HG02884 (cell line): ENCODE measurements around the gene SRRT.
A peak's percentile ranks its signal among the peaks of the same experiment; 100 is the strongest.
"Not testable (repeated sequence)": the region's sequence is repeated elsewhere in the genome, so short reads cannot be mapped to it uniquely, and the experiment has no call there.

Source experiments
- ATAC-seq: cut with Tn5 transposase; IDR thresholded peaks from one replicate; pipeline ENCODE4 v1.9.1; 2021; ENCODE audit warnings: mild to moderate bottlenecking, moderate library complexity; ENCODE audit not compliant: unreplicated experiment

Gene SRRT

GRCh38 chr7:100854899-100855298 lies 20.0 kb upstream of the SRRT start:
- not testable (repeated sequence) for ATAC-seq

DNA sequence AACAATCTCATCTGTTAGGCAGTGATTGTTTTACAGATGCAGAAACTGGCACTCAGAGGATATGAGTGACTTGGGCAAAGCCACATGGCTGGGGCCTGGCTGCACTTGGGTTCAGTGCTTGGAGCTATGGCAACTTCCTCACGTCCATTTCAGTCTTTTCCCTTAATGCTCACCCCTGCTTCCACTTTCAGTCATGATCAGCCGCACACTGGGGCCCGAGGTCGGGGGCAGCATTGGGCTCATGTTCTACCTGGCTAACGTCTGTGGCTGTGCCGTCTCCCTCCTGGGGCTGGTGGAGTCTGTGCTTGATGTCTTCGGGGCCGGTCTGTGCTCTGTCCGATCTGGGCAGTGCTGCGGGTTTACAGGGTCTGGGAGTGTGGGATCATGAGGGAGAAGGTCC lies 19.4 kb upstream of the SRRT start:
- no peak for ATAC-seq

DNA sequence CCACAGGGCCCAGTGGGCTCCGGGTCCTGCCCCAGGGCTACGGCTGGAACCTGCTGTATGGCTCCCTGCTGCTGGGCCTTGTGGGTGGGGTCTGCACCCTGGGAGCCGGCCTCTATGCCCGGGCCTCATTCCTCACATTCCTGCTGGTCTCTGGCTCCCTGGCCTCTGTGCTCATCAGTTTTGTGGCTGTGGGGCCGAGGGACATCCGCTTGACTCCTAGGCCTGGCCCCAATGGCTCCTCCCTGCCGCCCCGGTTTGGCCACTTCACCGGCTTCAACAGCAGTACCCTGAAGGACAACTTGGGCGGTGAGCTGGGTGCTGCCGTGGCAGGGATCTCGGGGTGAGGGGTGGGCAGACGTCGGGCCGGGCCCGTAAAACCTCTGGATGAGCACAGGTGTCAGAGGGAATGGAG lies 18.0 kb upstream of the SRRT start:
- ATAC-seq, result no peak

- no peak for ATAC-seq
Measured at GRCh38 chr7:100859856-100860255, 15.0 kb upstream of the SRRT start.

GRCh38 chr7:100860702-100861615 lies 13.9 kb upstream of the SRRT start:
- no peak for ATAC-seq

DNA sequence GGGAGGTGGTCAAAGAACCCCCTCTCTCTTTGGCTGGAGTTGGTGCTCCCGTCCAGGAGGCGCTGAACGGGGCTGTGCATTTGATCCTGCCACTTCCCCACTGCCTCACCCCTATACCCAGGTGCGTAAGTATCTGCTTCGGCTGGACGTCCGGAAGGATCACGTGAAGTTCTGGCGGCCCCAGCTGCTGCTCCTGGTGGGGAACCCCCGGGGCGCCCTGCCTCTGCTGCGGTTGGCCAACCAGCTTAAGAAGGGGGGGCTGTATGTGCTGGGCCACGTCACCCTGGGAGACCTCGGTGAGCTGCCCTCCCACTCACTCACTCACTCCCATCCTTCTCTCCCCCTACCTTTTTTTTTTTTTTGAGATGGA lies 13.3 kb upstream of the SRRT start:
- ATAC-seq, result no peak

DNA sequence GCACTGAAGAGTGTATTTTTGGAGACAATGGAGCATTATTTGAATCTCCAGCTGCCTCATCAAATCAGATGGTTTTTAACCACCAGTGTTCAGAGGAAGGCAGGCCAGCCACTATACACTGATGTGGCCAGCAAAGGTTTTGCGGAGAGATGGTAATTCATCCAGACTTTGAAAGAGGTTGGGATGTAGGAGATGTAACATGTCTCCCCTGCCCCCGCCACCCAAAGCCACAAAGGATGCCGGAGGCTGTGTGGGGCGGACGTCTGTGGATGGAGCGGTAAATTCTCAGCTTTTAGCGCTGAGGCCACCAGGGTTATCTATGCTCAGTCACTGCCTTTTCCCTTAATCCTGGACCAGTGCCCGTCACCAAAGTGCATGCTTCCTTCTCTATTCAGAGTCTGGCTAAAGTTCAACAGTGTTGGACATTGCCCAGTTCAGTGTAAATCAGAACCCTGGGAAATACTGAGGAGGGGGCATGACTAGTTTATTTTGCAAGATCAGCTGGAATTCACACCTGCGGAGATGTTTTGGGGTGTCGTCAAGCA lies 11.4 kb upstream of the SRRT start:
- no peak for ATAC-seq

DNA sequence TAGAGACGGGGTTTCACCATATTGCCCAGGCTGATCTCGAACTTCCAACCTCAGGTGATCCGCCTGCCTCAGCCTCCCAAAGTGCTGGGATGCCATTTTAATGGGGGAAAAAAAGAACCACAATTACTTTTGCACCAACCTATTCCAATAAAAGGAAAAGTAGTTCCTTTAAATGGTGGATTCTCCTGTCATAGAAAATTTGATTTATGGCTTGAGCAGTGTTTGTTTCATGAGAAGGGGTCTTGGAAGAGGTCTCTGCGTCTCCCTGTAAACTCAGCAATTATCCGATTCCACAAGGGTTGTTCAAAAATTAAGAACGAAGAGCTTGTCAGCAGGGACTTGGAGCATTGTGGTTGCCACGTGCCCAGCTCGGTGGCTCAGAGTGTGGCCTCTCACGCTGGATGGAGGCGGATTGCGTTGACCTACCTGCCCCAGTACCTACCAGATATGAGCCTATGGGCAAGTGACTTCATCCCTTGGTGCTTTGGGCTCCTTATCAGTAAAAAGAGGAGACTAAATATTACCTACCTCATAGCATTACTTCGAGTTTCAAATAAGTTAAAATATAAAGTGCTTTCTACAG lies 10.5 kb upstream of the SRRT start:
- ATAC-seq, result no peak

DNA sequence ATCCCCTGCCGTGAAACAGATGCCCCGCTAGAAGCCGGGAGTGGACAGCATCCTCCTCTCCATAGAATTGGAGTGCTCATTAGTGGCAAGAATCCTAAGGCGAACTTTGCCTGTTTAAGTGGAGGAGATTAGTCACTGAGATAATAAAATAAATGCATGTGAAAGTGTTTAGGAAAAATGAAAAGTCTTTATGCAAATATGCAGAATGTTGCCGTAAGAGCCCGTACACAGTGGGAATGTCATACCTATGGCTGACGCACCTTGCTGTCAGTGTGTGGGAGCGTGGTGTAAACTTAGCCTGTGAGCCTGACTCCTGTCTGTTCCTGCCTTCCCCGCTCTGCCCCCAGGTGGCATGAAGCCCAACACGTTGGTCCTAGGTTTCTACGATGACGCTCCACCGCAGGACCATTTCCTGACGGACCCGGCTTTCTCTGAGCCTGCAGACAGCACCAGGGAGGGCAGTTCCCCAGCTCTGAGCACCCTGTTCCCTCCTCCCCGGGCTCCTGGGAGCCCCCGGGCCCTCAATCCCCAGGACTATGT lies 9.5 kb upstream of the SRRT start:
- no peak for ATAC-seq

DNA sequence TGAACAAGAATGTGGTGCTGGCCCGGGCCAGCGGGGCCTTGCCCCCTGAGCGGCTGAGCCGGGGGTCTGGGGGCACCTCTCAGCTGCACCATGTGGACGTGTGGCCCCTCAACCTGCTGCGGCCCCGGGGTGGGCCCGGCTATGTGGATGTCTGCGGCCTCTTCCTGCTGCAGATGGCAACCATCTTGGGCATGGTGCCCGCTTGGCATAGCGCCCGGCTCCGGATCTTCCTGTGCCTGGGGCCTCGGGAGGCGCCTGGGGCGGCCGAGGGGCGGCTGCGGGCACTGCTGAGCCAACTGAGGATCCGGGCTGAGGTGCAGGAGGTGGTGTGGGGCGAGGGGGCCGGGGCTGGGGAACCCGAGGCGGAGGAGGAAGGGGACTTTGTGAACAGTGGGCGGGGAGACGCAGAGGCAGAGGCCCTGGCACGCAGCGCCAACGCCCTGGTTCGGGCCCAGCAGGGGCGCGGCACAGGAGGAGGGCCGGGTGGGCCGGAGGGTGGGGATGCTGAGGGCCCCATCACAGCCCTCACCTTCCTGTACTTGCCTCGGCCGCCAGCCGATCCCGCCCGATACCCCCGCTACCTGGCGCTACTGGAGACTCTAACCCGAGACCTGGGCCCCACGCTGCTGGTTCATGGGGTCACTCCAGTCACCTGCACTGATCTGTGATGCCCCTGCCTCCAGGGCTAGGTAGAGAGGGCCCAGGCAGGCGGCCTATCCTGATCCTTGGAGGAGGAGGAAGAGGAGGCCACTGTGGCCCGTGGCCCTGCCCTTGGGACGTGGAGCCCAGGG lies 8.8 kb upstream of the SRRT start:
- ATAC-seq, result no peak

DNA sequence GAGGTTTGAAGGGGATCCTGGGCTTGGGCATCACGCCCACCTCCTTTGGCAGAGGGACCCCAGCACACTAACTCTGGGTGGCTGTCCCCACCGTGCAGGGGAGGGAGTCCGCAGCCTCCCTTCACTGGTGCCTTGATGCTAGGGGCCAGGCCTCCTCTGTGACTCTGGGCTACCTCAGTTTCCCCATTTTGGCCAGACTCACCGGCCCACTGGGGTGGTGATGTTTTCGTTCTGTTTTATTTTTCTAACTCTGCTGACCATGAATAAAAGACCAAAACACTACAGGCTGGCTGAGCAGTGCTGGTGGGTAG lies 8.2 kb upstream of the SRRT start:
- no peak for ATAC-seq

DNA sequence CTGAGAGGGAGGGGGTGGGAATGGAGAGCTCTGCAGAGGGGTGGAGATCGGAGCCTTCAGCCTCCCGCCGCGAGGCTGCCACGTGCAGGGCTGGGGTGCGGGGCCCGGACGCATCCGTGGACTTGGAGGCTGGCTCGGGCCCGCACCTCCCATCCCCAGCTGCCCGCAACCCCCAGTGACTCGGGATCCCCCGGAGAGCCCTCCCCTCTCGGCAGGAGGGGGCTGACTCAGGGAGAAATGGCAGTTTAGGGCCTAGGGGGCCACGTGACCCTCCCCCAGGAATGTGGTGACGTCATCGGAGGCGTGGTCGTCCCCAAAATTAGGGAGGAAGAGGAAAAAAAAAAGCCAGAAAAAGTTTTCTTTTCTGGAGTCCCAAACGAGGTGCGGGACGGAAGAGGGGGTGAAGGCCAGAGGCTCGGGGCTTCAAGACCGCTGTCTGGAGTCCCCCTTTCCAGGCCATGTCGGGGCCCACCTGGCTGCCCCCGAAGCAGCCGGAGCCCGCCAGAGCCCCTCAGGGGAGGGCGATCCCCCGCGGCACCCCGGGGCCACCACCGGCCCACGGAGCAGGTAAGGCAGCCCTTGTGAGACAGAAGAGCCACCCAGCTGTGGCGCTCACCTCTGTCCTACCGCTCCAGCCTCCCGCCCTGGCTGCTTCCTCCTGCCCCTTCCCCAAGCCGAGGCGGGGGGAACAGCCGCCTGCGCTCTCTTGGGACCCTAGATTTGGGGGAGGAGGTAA lies 7.7 kb upstream of the SRRT start, which contains the start of gene TRIP6:
Gene TRIP6 (plus strand): TSS at position 348 of the 736 bp plus-strand sequence. CDS start 111 bp downstream, at position 459.
- ATAC-seq, result peak; percentile 48

- ATAC-seq, result no peak
Measured at GRCh38 chr7:100867776-100868485, 7.0 kb upstream of the SRRT start.

- no peak for ATAC-seq
Measured at GRCh38 chr7:100873599-100874299, 1.2 kb upstream of the SRRT start.

DNA sequence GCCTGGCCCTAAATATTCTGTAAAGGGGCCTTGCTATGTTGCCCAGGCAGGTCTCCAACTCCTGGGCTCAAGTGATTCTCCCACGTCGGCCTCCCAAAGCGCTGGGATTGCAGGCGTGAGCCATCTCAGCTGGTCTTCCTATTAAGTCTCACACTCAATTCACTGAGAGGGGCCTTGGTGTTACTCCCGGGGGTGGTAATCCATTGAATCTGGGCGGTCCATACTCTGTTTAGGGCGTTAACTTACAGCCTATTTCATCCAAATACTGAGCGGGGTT lies 665 bp upstream of the SRRT start:
- no peak for ATAC-seq

GRCh38 chr7:100875356-100875751 lies 451 bp downstream of the SRRT start:
- ATAC-seq, result peak; percentile 20

- ATAC-seq, result no peak
Measured at GRCh38 chr7:100878013-100878412, 3.1 kb downstream of the SRRT start.

- no peak for ATAC-seq
Measured at GRCh38 chr7:100878685-100879084, 3.8 kb downstream of the SRRT start.

- ATAC-seq, result no peak
Measured at GRCh38 chr7:100879685-100880261, 4.9 kb downstream of the SRRT start.
